GM21619 (cell line): ENCODE measurements around the gene TUFM.
"Not testable (repeated sequence)": the region's sequence is repeated elsewhere in the genome, so short reads cannot be mapped to it uniquely, and the experiment has no call there.

Source experiments
- ATAC-seq: cut with Tn5 transposase; IDR thresholded peaks from one replicate; pipeline ENCODE4 v1.9.1; 2021; ENCODE audit not compliant: unreplicated experiment

TUFM gene

DNA sequence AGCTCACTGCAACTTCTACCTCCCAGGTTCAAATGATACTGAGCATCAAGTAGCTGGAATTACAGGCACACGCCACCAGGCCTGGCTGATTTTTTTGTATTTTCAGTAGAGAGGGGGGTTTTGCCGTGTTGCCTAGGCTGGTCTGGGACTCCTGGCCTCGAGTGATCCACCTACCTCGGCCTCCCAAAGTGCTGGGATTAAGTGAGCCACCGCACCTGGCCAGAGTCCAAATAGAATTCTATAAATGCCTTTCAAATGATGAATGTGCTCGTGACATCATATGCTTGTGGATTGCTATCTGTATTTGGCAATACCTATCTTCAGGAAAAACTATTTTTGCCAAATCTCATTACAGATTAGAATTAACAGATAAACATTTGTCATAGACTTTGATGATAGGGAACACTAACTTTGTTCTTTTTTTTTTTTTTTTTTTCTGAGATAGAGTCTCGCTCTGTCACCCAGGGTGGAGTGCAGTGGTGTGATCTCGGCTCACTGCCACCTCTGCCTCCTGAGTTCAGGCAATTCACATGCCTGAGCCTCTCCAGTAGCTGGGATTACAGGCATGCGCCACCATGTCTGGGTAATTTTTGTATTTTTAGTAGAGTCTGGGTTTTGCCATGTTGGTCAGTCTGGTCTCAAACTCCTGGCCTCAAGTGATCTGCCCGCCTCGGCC lies 38.6 kb downstream of the TUFM start:
- not testable (repeated sequence) for ATAC-seq

DNA sequence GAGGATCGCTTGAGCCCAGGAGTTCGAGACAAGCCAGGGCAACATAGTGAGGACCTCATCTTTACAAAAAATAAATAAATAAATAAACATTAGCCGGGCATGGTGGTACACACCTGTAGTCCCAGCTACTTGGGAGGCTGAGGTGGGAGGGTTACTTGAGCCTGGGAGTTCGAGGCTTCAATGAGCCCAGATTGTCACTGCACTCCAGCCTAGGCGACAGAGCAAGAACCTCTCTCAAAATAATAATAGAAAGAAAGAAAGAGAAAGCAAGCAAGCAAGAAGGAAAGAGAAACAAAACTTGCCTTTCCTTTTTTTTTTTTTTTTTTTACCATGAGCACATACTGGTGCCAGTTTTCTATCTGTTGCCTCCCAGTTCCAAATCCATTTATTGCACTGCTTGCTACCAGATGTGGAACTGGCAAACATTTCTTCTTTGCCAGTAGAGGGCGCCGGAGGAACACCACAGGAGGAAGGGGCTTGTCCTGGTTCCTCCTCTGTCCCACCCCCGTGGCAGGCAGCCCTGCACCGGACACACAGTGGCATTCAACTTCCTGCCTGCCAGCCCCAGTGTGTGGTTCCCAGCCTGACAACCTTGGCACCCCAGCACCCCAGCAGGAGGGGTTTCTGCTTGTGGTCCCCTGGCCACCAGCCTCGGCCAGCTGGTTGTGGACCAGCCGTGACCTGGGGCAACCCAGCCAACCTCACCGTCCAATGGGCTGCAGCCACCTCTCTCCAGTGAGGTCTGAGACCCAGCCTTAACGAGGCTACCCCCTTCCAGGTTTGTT lies 43.7 kb downstream of the TUFM start:
- not testable (repeated sequence) for ATAC-seq
